HepG2 (cell line): Measurements from ENCODE around the gene TRMT10C. TPM values are rescaled to one million over a fixed set of nuclear protein-coding genes. Genes with fewer than 3 reads are reported as not detected.

Source experiments
- ATAC-seq: fragments of 200-7000 bp; cut with Tn5 transposase; 3 replicates; pipeline ENCODE4 v1.9.1; 2020; ENCODE audit warnings: mild to moderate bottlenecking, moderate library complexity
- BruUV-seq: library from RNA; stranded (reverse); fragments of 400-500 nt; replicated peaks from 2 replicates; lab custom pipeline; 2021; lab: Mats Ljungman, UMichigan
- CTCF ChIA-PET: fragments of 300-600 bp; formaldehyde crosslinking; extraction: SDS; loops from one replicate; lab custom pipeline; 2021; ENCODE audit warnings: low total read pairs, inconsistent platforms, low intra/inter-chr PET ratio; lab: Yijun Ruan, JAX
- POLR2A ChIA-PET: fragments of 350-600 bp; sonication (Branson Sonifier 250); formaldehyde crosslinking; loops from one replicate; lab custom pipeline; 2020; ENCODE audit warnings: antibody characterized with exemption, inconsistent platforms; lab: Yijun Ruan, JAX
- DNase-seq: peaks from one replicate; pipeline ENCODE4 v3.0.0-alpha.2; 2015; ENCODE audit warnings: low spot score
- FAIRE-seq: peaks from 3 replicates; lab custom pipeline; 2011; peaks lifted over from hg19 to GRCh38; lab: Jason Lieb, UNC
- H2AFZ ChIP-seq: one replicate; pipeline ENCODE4 v1.6.1; 2011; ENCODE audit warnings: low read length, inconsistent platforms
- H3K27ac ChIP-seq: fragments of 300-600 bp; 3 replicates; pipeline ENCODE4 v1.8.0; 2011; ENCODE audit warnings: mixed run types, mild to moderate bottlenecking, mixed read lengths, low read length, inconsistent platforms; ENCODE audit not compliant: insufficient read depth; ENCODE audit errors: extremely low read length
- H3K27me3 ChIP-seq, 2 experiments: fragments of 200-600 bp in 1 of 2; 2 replicates in 1 of 2; 3 replicates in 1 of 2; pipeline versions ENCODE4 v1.6.0 to v1.8.0; 2011; ENCODE audit warnings: low read length in 2 of 2, mild to moderate bottlenecking in 2 of 2, moderate library complexity in 2 of 2, inconsistent platforms in 1 of 2; ENCODE audit not compliant: insufficient read depth in 2 of 2, control insufficient read depth in 1 of 2
- H3K36me3 ChIP-seq, 2 experiments: fragments of 200-600 bp in 1 of 2; replicated peaks in 1 of 2; 2 replicates in 1 of 2; 3 replicates in 1 of 2; pipeline versions ENCODE4 v1.5.1 to v1.8.0; 2011; ENCODE audit warnings: low read length in 2 of 2, inconsistent platforms in 1 of 2; ENCODE audit not compliant: insufficient read depth in 2 of 2, control insufficient read depth in 1 of 2
- H3K4me1 ChIP-seq: 2 replicates; pipeline ENCODE4 v1.5.1; 2012; ENCODE audit warnings: low read length, inconsistent platforms; ENCODE audit not compliant: insufficient read depth
- H3K4me2 ChIP-seq: 2 replicates; pipeline ENCODE4 v1.6.0; 2011; ENCODE audit warnings: low read depth, low read length, inconsistent platforms
- H3K4me3 ChIP-seq, 3 experiments: fragments of 200-600 bp in 1 of 3; sonication (generic), shearing (Covaris generic) in 1 of 3; replicated peaks in 1 of 3; 2 replicates each; pipeline ENCODE4 v1.5.1; 2011 to 2016; ENCODE audit warnings: low read length in 3 of 3, inconsistent platforms in 2 of 3, low read depth in 2 of 3, mild to moderate bottlenecking in 2 of 3, control low read depth in 1 of 3, mixed read lengths in 1 of 3; ENCODE audit not compliant: insufficient read depth in 1 of 3
- H3K79me2 ChIP-seq: one replicate; pipeline ENCODE4 v1.6.1; 2011; ENCODE audit warnings: low read length, inconsistent platforms; ENCODE audit not compliant: insufficient read depth
- H3K9ac ChIP-seq: 2 replicates; pipeline ENCODE4 v1.6.0; 2011; ENCODE audit warnings: mild to moderate bottlenecking, low read depth, low read length, inconsistent platforms; ENCODE audit not compliant: insufficient read depth
- H3K9me3 ChIP-seq: 2 replicates; pipeline ENCODE4 v1.5.1; 2012; ENCODE audit warnings: mild to moderate bottlenecking, low read length
- H4K20me1 ChIP-seq: 2 replicates; pipeline ENCODE4 v1.6.0; 2011; ENCODE audit warnings: inconsistent platforms, mild to moderate bottlenecking, low read length, moderate library complexity; ENCODE audit not compliant: insufficient read depth
- CC2D1A ChIP-seq: sonication (generic); formaldehyde crosslinking; IDR thresholded peaks from 2 replicates; pipeline ENCODE4 v1.8.1; 2023; ENCODE audit warnings: mild to moderate bottlenecking, missing genetic modification reagents
- DPF2 ChIP-seq: sonication (generic); formaldehyde crosslinking; IDR thresholded peaks from 2 replicates; pipeline ENCODE4 v1.4.0; 2020; ENCODE audit warnings: mild to moderate bottlenecking, low read depth, missing genetic modification reagents, borderline replicate concordance
- FOXC1 ChIP-seq: sonication (generic); formaldehyde crosslinking; IDR thresholded peaks from 2 replicates; pipeline ENCODE4 v1.8.0; 2022; ENCODE audit warnings: mild to moderate bottlenecking, missing genetic modification reagents, borderline replicate concordance
- KLF15 ChIP-seq: sonication (generic); formaldehyde crosslinking; IDR thresholded peaks from 2 replicates; pipeline ENCODE4 v1.8.1; 2023; ENCODE audit warnings: borderline replicate concordance, mild to moderate bottlenecking, inconsistent platforms, missing genetic modification reagents, mixed read lengths
- SAFB2 ChIP-seq: sonication (generic); formaldehyde crosslinking; IDR thresholded peaks from 2 replicates; pipeline ENCODE4 v1.5.1; 2020; ENCODE audit warnings: missing genetic modification reagents, low read depth, mild to moderate bottlenecking, borderline replicate concordance
- SMAD9 ChIP-seq: sonication (generic); formaldehyde crosslinking; IDR thresholded peaks from 2 replicates; pipeline ENCODE4 v1.5.1; 2020; ENCODE audit warnings: mild to moderate bottlenecking, missing genetic modification reagents
- SNRNP70 ChIP-seq: fragments of 200-400 bp; formaldehyde crosslinking; IDR thresholded peaks from 2 replicates; pipeline ENCODE4 v1.6.1; 2017; ENCODE audit warnings: mild to moderate bottlenecking, low read depth, low read length, moderate library complexity
- STAT5B ChIP-seq: sonication (generic); formaldehyde crosslinking; IDR thresholded peaks from 2 replicates; pipeline ENCODE4 v1.4.0; 2020; ENCODE audit warnings: missing genetic modification reagents
- TP53 ChIP-seq: sonication (generic); formaldehyde crosslinking; conservative IDR thresholded peaks from 2 replicates; pipeline ENCODE4 v1.4.0; 2020; ENCODE audit warnings: missing genetic modification reagents
- WIZ ChIP-seq: sonication (generic); formaldehyde crosslinking; IDR thresholded peaks from 2 replicates; pipeline ENCODE4 v1.5.1; 2020; ENCODE audit warnings: mild to moderate bottlenecking, missing genetic modification reagents
- ZNF570 ChIP-seq: sonication (generic); formaldehyde crosslinking; IDR thresholded peaks from 2 replicates; pipeline ENCODE4 v1.4.0; 2020; ENCODE audit warnings: mild to moderate bottlenecking, missing genetic modification reagents, borderline replicate concordance
- ZNF83 ChIP-seq: sonication (generic); formaldehyde crosslinking; IDR thresholded peaks from 2 replicates; pipeline ENCODE4 v1.4.0; 2020; ENCODE audit warnings: missing genetic modification reagents, mild to moderate bottlenecking, borderline replicate concordance
- WGBS: methylation state at CpG from one replicate; pipeline ENCODE4 v1.1.6; 2017; ENCODE audit warnings: low lambda C conversion rate; 5-methylcytosine and 5-hydroxymethylcytosine counted together
- in situ Hi-C: cut with HindIII; loops from 2 replicates; pipeline ENCODE4 v1.10.0; 2017; ENCODE audit warnings: low pct_unique_long_range_greater_than_20kb; ENCODE audit not compliant: extremely low pct_ligation_motif_present
- intact Hi-C: fragments of 100-400 bp; cut with micrococcal nuclease; formaldehyde crosslinking; loops from one replicate; pipeline ENCODE4 v1.10.0; 2022; ENCODE audit not compliant: unreplicated experiment
- polyA plus RNA-seq, 8 experiments: library from polyadenylated mRNA; depleted of rRNA in 3 of 8; stranded (reverse) in 7 of 8; unstranded in 1 of 8; fragments of >200 nt; fragmentation: Illumina TruSeq in 4 of 8; extraction: Trizol in 4 of 8; gene quantifications; 2 replicates each; pipeline versions ENCODE4 v1.2.1 to v1.2.3, GENCODE V29; 2011 to 2016; ENCODE audit warnings: low read depth in 4 of 8, missing spikeins in 1 of 8, mixed read lengths in 1 of 8; ENCODE audit not compliant: insufficient read depth in 1 of 8
- total RNA-seq, 5 experiments: library from RNA; depleted of rRNA; stranded (reverse); fragments of >200 nt; fragmentation: Illumina TruSeq; extraction: Trizol; gene quantifications; 2 replicates each; pipeline ENCODE4 v1.2.3, GENCODE V29; 2016; ENCODE audit warnings: low read depth in 1 of 5
- TF ChIP-seq, protein P1 (sequence below): sonication (generic); formaldehyde crosslinking; IDR thresholded peaks from 2 replicates; pipeline ENCODE4 v1.8.0; 2022; ENCODE audit warnings: mild to moderate bottlenecking, missing genetic modification reagents, moderate library complexity
- TF ChIP-seq, protein P2 (sequence below): sonication (generic); formaldehyde crosslinking; IDR thresholded peaks from 2 replicates; pipeline ENCODE4 v1.9.0; 2021; ENCODE audit warnings: mild to moderate bottlenecking, missing genetic modification reagents
- TF ChIP-seq, protein P3 (sequence below): sonication (generic); formaldehyde crosslinking; IDR thresholded peaks from 2 replicates; pipeline ENCODE4 v1.8.1; 2023; ENCODE audit warnings: missing genetic modification reagents, mild to moderate bottlenecking, borderline replicate concordance
- TF ChIP-seq, protein P4 (sequence below): sonication (generic); formaldehyde crosslinking; IDR thresholded peaks from 2 replicates; pipeline ENCODE4 v1.5.0; 2020; ENCODE audit warnings: mild to moderate bottlenecking, missing genetic modification reagents

Gene TRMT10C
- total and polyA plus RNA-seq, 2 of the 13 experiments (the other 11 are each of a cell fraction or from before 2014, with no cell fraction given) = 10.8 to 39.2 TPM

DNA sequence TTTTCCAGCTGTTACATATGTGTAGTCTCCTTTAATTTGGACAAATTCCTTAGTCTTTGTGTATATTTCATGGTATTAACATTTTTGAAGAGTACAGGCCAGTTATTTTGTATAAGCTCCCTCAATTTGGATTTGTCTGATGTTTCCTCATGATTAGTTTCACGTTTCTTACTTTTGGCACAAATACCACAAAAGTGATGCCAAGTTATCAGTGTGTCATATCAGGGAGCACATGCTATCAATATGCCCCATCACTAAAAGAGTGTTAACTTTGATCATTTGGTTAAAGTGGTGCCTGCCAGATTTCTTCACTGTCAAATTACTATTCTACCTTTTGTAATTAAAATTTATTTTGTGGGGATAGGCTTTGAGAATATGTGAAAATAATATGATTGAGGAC, 26.9 kb downstream of the TRMT10C start (continued):
- TF ChIP-seq SAFB2 (CRISPR knock-in tag) (no peak), ZNF83 (CRISPR knock-in tag) (no peak), FOXC1 (no peak), DPF2 (no peak), TP53 (CRISPR knock-in tag) (no peak)
- TF ChIP-seq, protein P1, sequence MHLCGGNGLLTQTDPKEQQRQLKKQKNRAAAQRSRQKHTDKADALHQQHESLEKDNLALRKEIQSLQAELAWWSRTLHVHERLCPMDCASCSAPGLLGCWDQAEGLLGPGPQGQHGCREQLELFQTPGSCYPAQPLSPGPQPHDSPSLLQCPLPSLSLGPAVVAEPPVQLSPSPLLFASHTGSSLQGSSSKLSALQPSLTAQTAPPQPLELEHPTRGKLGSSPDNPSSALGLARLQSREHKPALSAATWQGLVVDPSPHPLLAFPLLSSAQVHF (CRISPR knock-in tag) = no peak

DNA sequence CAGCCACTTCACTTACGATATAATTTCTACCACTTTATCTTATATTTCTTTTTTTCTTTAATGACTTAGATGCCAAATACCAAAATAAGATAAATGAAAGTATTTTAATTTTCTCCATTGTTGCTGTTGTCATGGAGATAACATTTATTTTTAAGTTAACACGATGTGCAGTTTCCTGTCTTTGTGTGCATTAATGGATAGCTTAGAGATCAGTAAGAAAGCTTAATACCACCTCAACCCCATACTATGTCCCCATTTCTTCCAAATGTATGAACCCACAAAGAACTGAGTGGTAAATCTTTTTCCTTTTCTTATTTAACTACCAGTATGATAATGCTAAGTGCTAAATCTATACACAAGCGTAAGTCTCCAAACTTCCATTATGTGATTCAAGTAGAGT, 29.4 kb downstream of the TRMT10C start:
- Histone ChIP-seq H3K27me3 (no peaks in the 10 kb centered on the region), H3K36me3 (peaks cover 0 to 24% of the 10 kb centered on the region in 2 experiments), H3K27ac (no peak overlapping the region), H3K4me3 (no peak overlapping the region), H3K4me2 (no peak overlapping the region), H3K9ac (no peak overlapping the region), H3K79me2 (no peaks in the 10 kb centered on the region), H3K4me1 (no peaks in the 10 kb centered on the region), H2AFZ (no peak overlapping the region), H4K20me1 (no peaks in the 10 kb centered on the region), H3K9me3 (no peaks in the 10 kb centered on the region)
- intact Hi-C loops (no loop called here), in situ Hi-C loops (no loop called here)
- no peak for FAIRE-seq
- ChIA-PET CTCF (no interaction called here), POLR2A (no interaction called here)
- 98% methylated on average over 3 of the region's 3 CpGs for WGBS
- BruUV-seq = no TSS peak
- no peak for ATAC-seq
- DNase-seq = no peak
- TF ChIP-seq, protein P2, sequence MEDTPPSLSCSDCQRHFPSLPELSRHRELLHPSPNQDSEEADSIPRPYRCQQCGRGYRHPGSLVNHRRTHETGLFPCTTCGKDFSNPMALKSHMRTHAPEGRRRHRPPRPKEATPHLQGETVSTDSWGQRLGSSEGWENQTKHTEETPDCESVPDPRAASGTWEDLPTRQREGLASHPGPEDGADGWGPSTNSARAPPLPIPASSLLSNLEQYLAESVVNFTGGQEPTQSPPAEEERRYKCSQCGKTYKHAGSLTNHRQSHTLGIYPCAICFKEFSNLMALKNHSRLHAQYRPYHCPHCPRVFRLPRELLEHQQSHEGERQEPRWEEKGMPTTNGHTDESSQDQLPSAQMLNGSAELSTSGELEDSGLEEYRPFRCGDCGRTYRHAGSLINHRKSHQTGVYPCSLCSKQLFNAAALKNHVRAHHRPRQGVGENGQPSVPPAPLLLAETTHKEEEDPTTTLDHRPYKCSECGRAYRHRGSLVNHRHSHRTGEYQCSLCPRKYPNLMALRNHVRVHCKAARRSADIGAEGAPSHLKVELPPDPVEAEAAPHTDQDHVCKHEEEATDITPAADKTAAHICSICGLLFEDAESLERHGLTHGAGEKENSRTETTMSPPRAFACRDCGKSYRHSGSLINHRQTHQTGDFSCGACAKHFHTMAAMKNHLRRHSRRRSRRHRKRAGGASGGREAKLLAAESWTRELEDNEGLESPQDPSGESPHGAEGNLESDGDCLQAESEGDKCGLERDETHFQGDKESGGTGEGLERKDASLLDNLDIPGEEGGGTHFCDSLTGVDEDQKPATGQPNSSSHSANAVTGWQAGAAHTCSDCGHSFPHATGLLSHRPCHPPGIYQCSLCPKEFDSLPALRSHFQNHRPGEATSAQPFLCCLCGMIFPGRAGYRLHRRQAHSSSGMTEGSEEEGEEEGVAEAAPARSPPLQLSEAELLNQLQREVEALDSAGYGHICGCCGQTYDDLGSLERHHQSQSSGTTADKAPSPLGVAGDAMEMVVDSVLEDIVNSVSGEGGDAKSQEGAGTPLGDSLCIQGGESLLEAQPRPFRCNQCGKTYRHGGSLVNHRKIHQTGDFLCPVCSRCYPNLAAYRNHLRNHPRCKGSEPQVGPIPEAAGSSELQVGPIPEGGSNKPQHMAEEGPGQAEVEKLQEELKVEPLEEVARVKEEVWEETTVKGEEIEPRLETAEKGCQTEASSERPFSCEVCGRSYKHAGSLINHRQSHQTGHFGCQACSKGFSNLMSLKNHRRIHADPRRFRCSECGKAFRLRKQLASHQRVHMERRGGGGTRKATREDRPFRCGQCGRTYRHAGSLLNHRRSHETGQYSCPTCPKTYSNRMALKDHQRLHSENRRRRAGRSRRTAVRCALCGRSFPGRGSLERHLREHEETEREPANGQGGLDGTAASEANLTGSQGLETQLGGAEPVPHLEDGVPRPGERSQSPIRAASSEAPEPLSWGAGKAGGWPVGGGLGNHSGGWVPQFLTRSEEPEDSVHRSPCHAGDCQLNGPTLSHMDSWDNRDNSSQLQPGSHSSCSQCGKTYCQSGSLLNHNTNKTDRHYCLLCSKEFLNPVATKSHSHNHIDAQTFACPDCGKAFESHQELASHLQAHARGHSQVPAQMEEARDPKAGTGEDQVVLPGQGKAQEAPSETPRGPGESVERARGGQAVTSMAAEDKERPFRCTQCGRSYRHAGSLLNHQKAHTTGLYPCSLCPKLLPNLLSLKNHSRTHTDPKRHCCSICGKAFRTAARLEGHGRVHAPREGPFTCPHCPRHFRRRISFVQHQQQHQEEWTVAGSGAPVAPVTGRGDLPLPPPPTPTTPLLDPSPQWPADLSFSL (CRISPR knock-in tag) = no peak
- TF ChIP-seq SMAD9 (CRISPR knock-in tag) (no peak), ZNF570 (no peak), KLF15 (no peak), WIZ (CRISPR knock-in tag) (no peak), CC2D1A (no peak), STAT5B (CRISPR knock-in tag) (no peak), SNRNP70 (no peak)
- TF ChIP-seq, protein P3, sequence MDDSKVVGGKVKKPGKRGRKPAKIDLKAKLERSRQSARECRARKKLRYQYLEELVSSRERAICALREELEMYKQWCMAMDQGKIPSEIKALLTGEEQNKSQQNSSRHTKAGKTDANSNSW (CRISPR knock-in tag) = no peak
- TF ChIP-seq, protein P4, sequence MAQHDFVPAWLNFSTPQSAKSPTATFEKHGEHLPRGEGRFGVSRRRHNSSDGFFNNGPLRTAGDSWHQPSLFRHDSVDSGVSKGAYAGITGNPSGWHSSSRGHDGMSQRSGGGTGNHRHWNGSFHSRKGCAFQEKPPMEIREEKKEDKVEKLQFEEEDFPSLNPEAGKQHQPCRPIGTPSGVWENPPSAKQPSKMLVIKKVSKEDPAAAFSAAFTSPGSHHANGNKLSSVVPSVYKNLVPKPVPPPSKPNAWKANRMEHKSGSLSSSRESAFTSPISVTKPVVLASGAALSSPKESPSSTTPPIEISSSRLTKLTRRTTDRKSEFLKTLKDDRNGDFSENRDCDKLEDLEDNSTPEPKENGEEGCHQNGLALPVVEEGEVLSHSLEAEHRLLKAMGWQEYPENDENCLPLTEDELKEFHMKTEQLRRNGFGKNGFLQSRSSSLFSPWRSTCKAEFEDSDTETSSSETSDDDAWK (CRISPR knock-in tag) = no peak
